Stimulated activated CD8-positive, alpha-beta memory T cell treated with anti-CD3 and anti-CD28 coated beads, Interleukin-7, amount 100 ng/mL, for 4 hours (primary cell): ENCODE data around the gene SHROOM3.

ENCODE experiments used
- DNase-seq, 2 donors: peaks; one replicate each; pipeline ENCODE4 v3.0.0-alpha.2; 2020; ENCODE audit warnings: low read depth in 2 of 2

The SHROOM3 gene

GRCh38 chr4:76821641-76822040, 386.6 kb downstream of the SHROOM3 start:
- no peak for DNase-seq

DNA sequence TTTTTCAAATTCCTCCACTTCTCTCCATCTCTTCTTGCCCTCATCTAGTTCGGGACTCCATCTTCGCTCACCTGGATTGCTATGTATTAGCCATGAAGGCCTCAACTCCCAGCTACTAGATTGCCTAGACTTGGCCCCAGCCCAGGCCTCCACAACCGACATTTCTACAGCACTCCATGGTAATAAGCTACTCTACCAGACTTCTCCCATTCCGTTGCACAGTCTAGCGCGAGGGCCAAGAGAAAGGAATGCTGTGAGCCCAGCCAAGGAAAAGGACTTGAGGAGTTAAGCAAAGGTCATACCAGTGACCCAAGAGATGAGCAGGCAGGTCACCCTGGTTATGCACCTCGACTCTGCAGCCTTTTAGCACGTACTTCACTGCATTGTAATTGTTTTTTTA, 387.3 kb downstream of the SHROOM3 start:
- DNase-seq = no peak

GRCh38 chr4:76823495-76823894, 388.5 kb downstream of the SHROOM3 start:
- no peak for DNase-seq

GRCh38 chr4:76830612-76830963, 395.6 kb downstream of the SHROOM3 start:
- DNase-seq = no peak

- DNase-seq = no peak
These were observed 396.1 kb downstream of the SHROOM3 start for GRCh38 chr4:76830964-76831703.

DNA sequence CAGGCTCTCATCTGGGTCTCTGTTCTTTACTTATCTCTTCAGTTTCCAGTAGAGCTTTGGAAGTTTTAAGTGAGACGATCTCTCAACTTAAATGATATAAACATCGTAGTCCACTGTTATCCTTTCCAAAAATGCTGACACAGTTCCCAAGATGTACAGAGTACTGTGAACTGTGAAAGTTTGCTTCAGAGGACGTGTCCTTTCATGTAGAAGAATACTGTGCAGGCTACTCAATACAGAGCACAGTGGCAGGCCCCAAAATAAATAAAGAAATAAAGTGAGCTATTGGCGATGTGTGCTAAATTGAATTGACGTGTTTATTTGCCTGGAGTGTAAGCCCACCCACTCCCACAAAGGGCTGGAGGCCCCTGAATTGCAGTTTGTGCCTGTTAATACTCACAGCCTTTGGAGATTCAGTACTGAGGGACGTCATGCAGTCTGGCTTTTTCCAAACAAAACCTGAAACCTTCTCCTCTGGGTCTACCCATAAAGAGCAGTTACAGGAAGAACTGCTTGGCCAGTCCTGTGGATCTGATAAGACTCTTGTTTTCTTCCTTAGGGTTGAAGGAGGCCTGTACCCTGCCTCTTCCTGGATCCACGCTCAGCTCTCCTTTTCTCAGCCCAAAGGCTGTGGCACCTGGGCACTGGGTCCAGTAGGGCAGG, 396.8 kb downstream of the SHROOM3 start:
- no peak for DNase-seq
